A549 treated with RU486 at 1 μM for 4 hours (cell line): ENCODE results near the gene PSMD11. TPM values are rescaled to one million over a fixed set of nuclear protein-coding genes. Genes with fewer than 3 reads are reported as not detected.

Experiments used
- total RNA-seq: library from RNA; stranded (reverse); fragments of 200-300 nt; extraction: Qiagen RNA extraction; gene quantifications from 5 replicates; pipeline ENCODE4 v1.2.3, GENCODE V29; 2022; ENCODE audit warnings: low read depth

Gene PSMD11
- 176 to 265 TPM (median 210 TPM) in 5 replicates for total RNA-seq

DNA sequence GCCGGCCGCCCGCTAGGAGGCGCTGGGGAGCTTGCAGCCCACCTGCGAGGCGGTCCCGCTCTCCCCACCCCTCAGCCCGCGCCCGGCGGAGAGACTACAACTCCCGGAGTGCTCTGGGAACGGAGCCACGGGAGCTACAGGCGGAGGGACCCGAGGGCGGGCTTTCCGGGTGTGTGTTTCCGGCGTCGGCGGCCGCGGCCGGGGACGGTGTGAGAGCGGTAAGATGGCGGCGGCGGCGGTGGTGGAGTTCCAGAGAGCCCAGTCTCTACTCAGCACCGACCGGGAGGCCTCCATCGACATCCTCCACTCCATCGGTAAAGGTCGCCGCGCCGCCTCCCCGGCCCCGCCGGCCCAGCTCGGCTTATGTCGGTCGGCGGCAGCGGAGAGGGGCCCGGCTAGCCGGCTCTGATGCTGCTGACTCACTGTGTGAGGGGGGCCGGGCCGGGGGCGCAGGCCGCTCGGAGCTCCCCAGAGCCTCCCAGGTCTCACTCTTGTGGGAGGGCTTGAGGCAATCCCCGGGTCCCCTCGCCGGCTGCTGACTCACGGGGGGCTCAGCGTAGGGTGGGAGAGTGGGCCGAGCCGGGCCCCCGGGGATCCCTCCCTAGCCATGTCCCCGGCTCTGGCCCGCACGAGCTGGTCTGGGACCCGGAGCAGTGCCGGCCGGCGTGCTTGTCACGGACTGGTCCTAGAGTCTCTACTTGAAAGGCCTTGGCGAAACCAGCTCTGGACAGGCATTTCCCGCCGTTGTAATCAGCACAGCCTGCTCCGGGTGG, at the start of gene PSMD11:
TSS of gene PSMD11 (plus strand) at position 210 of the 773 bp plus-strand sequence. CDS start at position 224, 14 bp downstream.

DNA sequence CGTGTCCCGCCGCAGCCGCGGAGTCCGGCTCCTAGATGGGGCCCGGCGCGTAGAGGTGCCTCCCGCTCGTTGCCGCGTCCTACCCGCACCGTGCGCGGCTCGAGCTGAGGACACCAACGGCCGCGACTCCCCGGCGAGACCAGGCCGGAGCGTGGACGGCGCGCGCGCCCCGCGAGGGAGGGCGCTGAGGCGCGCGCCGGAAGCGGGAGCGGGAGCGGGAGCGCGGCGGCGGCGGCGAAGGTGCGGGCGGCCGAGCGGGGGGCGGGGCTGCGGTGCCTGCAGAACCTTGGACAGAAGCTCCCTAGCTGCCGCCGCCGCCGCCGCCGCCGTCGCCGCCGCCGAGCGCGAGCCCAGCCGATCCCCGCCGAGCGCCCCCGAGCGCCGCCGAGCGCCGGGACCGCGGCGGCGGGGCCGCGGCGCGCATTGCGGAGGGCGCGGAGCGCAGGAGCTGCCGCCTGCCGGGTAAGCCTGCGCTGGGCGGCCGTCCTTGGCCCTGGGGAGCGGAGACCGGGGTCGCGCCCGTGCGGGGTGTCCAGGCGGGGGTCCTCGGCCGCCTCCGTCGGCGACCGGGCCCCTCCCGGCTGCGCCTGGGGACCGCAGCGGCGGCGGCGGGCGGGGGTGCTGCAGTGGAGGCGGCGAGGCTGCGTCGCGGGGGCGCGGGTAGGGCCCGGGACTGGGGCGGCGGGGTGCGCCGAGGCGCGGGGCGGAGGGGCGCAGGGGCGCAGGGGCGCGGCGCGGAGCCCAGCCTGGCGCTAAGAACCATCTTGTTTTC, 42.6 kb downstream of the PSMD11 start, which contains the start of gene CDK5R1:
TSS of gene CDK5R1 (plus strand) at position 293 of the 772 bp plus-strand sequence. CDS start 628 bp downstream, outside the sequence.

Other genes with a start within 250 kb of the PSMD11 start
- 2.9 to 5.2 TPM (median 4.6 TPM) in 5 replicates for gene RHBDL3, start 178.7 kb upstream of the PSMD11 start, total RNA-seq
- gene C17orf75, start 102.3 kb upstream of the PSMD11 start, total RNA-seq, result 23.0 to 32.7 TPM (median 30.2 TPM) in 5 replicates
- 198 to 256 TPM (median 242 TPM) in 5 replicates for gene ZNF207, start 94.4 kb upstream of the PSMD11 start, total RNA-seq
- 2.7 to 3.5 TPM (median 3.3 TPM) in 5 replicates for gene CDK5R1, start 42.5 kb downstream of the PSMD11 start, total RNA-seq